HG02885 (cell line): Measurements from ENCODE around the gene GPR4.
A peak's percentile ranks its signal among the peaks of the same experiment; 100 is the strongest.

Experiments
- ATAC-seq: cut with Tn5 transposase; IDR thresholded peaks from one replicate; pipeline ENCODE4 v1.9.1; 2021; ENCODE audit warnings: mild to moderate bottlenecking; ENCODE audit not compliant: unreplicated experiment, poor library complexity

The GPR4 gene

DNA sequence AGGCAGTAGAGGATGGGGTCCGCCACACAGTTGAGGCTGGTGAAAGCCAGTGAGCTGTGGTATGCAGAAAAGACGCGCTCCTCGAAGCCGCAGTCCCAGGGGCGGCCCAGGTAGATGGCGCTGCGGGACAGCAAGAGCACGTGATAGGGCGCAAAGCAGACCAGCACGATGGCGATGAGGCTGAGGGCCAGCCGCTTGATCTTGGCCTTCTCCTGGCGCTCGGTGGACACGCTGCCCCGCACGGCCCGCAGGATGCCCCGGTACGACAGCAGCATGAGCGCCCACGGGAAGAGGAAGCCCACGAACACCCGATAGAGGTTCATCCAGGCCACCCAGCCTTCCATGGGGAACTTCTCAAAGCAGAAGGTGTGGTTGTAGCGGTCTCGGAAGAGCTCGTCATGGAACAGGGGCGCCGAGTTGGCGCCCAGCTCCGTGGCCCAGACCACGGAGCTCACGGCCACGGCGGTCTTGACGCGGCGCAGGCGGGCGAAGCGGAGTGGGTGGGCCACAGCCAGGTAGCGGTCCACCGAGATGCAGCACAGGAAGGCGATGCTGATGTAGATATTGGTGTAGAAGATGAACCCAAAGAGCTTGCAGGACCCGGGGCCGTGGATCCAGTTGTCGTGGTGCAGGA is 10.9 kb downstream of the GPR4 start:
- ATAC-seq, result no peak

DNA sequence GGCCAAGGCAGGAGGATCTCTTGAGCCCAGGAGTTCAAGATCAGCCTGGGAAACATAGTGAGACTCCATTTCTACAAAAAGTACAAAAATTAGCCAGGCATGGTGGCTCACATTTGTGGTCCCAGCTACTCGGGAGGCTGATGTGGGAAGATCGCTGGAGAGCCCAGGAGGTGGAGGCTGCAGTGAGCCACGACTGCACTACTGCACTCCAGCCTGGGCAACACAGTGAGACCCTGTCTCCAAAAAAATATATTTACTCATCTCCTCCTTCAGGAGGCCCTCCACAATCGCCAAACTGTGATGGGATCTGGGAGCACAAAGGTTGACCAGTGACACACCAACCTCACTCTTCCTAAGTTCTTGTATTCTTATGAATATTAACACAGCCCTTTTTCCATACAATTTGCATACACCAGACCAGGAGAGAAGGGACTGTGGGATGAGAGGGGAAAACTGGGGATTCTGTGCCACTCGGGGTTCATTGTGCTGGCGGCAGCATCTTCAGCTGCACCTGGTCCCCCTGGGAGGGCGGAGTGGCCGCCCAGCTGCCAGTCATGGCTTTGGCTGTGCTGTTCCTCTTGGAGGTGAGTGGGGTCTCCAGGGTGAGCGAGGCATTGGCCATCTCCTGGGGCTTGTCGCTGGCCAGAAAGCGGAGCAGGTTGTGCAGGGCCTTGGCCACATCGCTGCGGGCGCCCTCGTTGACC is 11.6 kb downstream of the GPR4 start:
- ATAC-seq, result no peak

DNA sequence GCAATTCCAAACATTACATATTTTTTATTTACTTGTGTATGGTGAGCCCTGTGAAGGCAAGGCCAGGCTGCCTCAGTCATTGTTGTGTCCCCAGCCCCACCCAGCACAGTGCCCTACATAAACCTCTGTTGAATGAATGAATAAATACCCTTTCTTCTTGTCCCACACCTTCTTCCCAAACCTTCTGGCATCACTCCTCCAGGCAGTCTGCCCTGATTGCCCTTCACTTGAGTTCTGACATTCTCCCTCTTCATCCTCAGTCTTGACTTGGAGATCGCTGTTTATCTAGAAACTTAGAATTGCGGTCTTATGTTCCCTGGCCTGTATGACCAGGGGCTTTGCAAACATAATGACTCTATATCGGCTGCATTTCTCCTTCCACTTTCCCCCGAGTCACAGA is 12.2 kb downstream of the GPR4 start:
- no peak for ATAC-seq

DNA sequence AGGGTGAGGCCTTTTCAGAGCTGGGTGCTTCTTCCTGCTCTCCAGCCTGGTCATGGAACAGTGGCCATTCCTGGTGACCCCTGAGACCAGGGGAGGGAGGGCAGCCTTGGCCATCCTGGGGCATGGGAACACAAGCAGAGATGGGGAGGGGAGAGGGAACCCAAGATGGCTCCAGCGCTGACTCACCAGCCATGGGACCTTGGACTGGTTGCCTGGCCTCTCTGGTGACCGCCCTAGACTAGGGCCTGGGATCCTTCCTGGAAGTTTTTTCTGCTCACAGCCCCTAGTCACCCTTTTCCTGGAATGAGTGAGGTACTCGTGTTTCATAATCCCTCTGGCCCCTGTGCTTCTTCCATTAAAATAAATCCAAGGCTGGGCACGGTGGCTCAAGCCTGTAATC is 14.1 kb downstream of the GPR4 start:
- no peak for ATAC-seq

DNA sequence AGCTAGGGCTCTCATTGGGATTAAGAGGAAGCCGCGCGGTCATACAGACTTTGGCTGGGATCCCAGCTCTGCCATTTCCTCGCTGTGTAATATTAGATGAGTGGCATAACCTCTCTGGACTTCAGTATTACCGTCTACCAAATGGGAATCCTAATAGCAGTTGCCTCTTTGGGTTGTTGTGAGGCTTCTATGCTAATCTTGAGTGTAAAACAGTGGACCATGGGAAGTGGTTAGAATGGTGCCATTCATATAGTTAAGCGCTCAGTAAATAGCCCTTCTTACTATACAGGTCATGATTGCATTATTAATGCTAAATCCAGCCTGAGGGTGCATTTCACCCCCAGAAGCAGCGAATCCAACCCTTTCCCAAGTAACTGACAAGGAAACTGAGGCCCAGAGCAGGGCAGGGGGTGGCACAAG is 16.8 kb downstream of the GPR4 start:
- ATAC-seq, result no peak

DNA sequence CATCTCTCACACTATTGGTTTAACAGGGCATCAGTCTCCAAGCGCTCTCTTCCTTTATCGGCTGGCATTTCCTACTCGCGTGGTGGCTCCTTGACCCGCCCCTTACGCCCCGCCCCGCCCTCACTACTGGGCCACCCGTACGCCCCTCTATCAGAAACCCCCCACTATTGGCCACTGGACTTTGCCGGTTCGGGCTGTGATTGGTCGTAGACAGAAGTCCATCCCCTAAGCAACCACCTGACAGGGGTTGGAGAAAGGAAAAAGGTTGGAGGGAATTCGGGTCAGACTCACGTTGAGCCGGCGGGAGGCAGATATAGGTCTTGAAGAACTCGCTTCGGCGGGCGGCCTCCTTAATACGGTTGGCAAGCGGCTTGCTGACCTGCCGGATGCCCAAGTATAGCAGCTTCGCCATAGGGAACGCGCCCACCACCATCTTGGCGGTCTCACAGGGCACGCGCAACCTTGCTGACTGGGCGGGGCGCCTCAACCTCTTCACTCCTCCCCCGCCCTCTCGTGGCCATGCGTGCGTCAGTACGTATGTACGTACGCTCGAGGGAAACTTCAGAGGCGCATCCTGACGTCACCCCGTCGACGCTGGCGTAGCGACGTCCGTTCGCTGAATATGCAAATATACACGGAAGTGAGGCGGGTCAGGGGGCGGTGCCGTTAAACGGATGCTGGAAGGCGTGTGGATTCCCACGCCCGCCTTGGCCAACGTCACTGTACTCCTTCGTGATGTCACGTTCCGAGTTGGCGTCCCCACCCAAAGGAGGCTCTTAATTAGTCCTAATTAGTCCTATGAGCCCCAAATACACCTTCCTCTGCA is 17.5 kb downstream of the GPR4 start, which contains the start of gene OPA3:
TSS of gene OPA3 (minus strand) at position 471 of the 826 bp plus-strand sequence. CDS start at position 433, 38 bp downstream.
- peak; percentile 89 for ATAC-seq

DNA sequence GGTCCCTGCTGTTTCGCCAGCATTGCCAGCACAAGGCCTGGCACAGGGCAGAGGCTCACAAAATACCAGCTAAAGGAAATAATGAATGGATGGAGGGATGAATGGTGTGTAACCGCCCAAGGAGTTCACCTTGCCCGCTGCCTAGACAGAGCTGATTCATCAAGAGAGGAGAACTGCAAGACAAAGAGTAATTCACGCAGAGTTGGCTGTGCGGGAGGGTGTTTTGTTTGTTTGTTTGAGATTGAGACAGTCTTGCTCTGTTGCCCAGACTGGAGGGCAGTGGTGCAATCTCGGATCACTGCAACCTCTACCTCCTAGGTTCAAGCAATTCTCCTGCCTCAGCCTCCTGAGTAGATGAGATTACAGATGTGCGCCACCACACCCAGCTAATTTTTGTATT is 20.4 kb downstream of the GPR4 start:
- no peak for ATAC-seq

DNA sequence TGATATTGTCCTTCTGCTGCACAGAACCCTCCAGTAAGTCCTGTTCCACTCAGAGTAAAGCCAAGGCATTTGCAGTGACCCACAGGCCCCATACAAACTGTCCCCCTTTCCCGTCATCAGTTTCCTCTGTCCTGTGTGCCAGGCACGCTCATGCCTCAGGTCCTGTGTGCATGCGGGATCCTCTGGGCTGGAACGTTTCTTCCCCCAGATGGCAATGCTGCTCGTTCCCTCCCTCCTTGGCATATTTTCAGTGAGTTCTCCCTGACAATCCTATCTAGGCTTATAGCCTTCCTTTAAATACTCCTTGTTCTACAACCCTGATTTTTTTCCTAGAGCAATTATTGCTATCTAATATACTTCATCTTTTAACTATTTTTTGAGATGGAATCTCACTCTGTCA is 23.2 kb downstream of the GPR4 start:
- ATAC-seq, result no peak

DNA sequence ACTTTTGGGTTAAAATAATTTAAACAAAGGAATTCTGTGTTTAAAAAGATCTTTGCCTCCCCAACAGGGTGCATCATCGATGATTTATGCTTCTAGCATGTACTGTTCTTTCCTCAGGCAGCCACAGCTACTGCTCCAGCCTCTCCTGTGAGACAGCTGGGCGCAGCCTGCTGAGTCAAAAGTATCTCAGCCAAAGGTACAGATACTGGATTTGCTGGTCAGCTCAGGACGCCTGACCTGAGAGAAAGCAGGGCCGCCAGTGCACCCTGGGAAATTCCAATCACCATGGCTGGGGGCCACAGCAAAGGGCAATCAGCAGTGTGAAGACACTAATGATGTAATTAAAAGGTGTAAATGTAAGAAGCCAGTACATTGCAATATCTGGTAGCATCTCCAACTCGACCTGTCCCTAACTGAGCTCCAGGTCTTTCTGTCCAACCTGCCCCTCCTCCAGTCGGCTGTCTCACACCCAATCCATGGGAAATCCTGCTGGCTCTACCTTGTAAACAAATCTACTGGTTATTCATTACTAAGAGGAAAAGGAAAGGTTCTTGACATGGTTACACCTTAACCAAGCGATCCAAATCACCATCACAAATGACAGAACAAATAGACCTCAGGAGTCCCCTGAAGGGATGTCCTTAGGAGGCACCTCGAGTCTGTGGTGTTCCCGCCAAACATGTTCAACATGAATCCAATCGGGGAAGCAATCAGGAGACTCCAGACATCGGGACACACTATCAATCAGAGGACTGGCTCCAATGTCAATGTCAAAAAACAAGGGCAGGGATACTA is 24.7 kb downstream of the GPR4 start:
- ATAC-seq, result no peak

DNA sequence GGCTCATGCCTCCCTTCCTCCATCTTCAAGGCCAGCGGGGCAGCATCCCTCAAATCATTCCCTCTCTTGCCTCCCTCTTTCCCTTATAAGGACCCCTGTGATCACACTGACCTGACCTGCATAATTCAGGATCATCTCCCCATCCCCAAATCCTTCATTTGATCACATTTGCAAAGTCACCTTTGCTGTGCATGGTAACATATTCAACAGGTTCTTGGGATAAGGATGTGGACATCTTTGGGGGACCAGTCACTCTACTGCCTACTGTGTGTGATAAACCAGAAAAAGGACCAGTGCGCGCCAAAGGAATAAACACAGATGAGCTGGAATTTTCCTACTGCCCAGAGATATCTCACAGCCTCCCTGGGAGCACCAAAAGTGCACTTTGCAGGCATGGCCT is 25.3 kb downstream of the GPR4 start:
- ATAC-seq, result no peak

DNA sequence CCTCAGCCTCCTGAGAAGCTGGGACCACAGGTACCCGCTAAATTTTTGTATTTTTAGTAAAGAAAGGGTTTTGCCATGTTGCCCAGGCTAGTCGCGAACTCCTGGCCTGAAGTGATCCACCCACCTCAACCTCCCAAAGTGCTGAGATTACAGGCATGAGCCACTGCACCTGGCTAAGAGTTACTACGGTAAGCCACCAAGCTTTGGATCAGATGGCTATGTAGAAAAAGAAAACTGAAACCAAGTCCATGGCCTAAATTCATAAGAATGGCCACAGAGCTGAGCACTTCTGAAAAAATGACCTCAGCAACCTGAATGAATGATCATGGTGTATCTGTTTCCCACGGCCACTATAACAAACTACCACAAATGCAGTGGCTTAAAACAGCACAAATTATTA is 26.8 kb downstream of the GPR4 start:
- no peak for ATAC-seq

DNA sequence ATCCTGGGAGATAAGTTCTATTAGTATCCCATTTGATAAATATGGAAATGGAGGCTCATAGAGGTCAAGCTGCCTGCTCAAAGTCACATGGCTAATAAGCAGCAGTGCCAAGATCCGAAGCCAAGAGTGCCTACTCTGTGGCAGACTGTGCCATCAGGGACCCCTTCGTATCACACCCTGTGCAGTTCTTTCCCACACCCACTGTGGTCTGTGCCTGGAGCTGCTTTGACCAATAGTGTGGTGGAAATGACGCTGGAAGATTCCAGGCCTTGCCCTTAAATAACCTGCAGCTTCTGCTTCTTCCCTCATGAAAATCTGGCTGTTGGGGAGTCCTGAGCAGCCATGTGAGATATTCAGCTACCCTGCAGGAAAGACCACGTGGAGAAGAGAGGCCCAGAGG is 27.5 kb downstream of the GPR4 start:
- ATAC-seq, result no peak

DNA sequence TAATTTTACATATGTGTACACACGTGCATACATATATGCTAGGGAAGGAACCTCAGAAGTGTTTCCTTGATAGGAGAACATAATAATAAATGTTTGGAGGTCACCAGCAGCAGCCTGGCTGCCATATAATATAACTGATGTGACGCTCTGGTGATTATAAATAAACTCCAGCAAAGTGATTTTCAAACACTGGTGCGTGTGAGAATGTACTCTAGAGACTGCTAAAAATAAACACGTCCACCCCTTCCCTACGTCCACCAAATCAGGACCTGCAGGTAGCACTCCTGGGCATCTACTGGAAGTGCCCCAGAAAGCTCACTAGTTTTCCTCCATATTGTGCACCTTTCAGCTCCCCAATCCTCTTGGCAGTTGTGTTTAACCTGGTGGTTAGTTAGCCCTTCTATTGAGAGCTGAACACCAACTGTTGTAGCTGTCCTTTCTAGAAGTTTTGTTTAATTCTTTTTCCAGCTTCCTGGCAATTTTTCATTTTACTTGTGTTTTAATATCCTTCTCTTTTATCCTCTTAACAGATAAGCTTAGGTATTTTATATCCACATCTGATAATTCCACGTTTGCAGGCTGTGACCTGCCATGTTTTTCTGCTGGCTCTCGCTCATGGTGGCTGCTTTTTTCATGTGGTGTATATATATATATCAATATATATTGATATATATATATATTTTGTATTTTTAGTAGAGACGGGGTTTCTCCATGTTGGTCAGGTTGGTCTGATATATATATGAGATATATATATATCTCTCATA is 30.4 kb downstream of the GPR4 start:
- no peak for ATAC-seq

DNA sequence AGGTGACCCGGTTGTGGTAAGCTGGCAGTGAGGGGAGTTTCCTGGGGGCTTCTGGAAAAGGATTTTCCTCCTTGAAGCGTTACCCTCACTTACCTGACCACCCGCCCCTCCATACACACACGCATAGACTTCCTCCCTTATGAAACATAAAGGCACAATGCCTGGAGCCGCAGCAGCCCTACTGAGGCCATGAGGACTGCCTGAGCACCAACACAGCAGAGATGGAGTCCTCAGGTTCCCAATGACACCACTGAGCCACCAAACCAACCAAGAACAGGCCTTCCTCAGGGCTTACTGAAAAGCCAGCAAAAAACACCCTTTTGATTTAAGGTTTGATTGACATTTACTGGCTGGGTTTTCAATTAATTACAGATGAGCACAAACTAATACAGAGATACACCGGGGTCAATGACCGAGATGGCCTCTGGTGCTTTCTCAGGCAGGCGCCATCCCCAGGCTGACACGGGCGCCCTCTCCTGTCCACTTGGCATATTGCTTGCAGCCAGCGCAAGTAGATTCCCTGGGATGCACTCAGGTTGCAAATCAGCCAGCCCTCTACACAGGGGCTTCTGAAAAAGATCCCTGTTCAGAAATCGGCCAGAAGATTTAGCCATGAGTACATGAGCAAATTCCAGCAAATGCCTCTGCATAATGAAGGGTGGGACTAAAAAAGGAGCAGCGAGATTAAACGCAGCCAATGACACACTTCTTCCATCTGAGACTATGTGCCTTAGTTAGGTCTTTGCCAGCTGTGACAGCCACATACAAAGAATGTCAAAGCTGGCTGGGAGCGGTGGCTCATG is 32.2 kb downstream of the GPR4 start:
- no peak for ATAC-seq

DNA sequence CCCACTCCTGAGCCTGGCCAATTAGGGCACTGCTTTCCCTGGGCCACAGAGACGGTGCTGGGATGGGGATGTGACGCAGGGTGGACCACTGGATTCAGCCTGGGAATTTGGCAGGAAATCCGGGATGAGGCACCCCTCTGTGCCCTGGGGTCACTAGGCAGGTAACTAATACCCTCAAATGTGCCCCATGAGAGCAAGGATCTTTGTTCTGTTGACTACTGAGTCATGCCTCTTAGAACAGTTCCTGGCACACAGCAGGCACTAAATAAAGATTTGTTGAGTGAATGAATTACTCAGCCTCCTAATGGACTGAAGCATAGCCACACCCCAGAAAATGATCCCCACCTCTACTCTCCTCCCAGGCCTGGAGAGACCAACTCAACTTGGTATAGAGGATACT is 33.3 kb downstream of the GPR4 start:
- ATAC-seq, result no peak

DNA sequence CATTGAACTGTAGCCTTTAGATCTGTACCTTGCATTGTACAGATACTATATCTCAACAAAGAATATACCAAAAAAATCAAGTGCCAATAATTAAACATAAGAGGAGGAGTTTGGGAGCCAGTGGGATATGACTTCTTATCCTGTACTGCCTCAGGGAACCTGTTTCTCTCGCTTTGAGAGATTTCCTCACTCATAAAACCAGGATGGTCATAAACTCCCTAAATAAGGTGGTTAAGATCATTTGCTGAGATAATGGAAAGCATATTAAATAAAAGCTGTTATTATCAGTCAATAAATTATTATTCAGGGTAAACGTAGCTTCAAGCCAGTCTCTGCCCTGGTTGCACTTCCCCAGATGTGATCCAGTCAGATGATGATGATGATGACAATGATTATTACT is 34.4 kb downstream of the GPR4 start:
- no peak for ATAC-seq

DNA sequence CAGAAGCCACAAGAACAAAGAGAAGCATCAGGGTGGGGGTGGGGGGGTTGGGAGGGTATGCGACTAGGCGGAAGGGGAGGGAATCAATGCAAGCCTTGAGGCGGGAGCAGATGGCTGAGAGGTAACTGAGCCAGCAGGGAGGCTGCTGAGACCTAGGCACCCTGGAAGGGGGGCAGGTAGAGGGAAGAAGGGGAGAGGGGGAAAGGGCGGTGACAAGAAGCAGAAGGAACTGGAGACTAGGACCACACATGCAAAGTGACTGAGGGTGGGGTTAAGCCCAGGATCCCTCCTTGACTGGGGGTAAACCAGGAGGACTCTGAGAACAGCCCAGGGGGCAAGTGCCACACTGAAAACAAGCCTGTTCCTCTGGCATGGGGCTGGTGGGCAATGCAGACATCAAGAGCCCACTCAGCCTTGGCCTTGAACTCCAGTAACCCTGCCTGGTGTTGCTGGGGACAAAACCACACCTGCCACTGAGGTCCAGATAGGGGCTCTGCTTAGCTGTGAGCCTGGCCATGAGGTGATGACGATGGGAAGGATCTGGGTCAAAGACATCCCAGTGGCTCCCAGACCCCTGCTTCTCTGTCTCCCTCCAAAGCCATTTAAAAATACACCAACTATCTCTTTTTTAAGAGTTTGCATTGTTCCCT is 37.8 kb downstream of the GPR4 start:
- ATAC-seq, result no peak

DNA sequence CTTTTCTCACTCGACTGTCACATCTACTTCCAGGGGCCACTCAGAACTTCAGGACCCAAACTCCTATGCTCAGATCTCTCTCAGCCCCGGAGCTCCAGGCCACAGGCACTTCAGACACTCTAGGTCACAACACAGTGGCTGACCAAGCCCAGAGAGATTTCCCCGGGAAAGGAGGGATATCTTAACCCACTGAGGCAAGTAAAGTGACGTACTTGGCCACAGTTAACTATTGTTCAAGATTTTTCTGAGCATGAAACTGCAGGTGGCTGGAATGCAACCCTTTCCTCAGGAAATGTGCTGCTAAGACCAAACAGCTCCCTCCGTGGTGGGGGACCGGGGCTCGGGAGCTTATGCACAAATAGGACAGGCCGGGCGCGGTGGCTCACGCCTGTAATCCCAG is 41.3 kb downstream of the GPR4 start:
- ATAC-seq, result no peak

DNA sequence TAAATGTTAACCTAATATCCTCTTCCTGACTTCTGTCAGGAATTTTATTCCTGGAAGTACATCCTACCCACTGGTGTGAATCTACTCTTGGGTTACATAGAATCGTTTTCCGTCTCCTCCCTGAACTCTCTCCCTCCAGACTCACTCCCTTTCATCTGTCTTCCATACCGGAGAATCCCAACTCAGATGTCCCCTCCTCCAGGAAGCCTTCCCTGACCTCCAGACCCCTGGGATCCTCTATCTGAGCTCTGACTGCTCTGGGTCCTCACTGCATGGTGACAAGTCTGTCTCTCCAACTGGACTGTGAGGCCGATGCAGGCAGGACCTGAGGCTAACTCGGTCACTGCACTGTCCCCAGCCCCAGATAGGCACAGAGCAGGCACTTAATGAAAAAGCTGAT is 42.0 kb downstream of the GPR4 start:
- ATAC-seq, result no peak
